HUDEP-2 (cell line): Measurements from ENCODE around the gene NAA35.

Source experiments
- DNase-seq, 76 experiments: peaks; one replicate each; lab custom pipeline; 2025; ENCODE audit not compliant: unreplicated experiment in 76 of 76; lab: John Stamatoyannopoulos, UW

NAA35 gene

GRCh38 chr9:86057491-86057890, 116.5 kb downstream of the NAA35 start:
- DNase-seq = no peak

GRCh38 chr9:86061972-86062739, 121.2 kb downstream of the NAA35 start:
- DNase-seq = no peak

- no peak for DNase-seq
These were observed 122.1 kb downstream of the NAA35 start for GRCh38 chr9:86062845-86063693.

- no peak for DNase-seq
These were observed 123.3 kb downstream of the NAA35 start for GRCh38 chr9:86064220-86064619.

- no peak for DNase-seq
These were observed 128.4 kb downstream of the NAA35 start for GRCh38 chr9:86069206-86069869.
